ENCODE data around the gene IPO9.
"Not testable (repeated sequence)": the region's sequence is repeated elsewhere in the genome, so short reads cannot be mapped to it uniquely, and the experiment has no call there.

Gene IPO9

DNA sequence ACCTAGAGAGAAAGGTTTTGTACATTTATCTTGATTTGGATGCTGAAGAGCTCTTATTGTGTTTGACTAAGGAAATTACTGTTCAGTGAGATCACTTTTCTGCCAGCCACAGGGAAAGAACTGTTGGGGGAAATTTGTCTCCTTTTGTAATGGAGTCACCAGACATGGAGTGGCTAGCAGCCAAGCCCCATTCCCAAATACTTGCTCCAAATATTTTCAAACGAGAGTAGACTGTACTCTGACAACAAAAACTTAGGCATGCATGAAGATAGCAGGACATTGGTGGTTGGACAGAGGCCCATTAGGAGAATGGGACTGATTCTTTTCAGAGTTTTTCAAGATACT is 21.1 kb downstream of the IPO9 start:
- peak; percentile 14 for DNase-seq

GRCh38 chr1:201851949-201852348 is 23.0 kb downstream of the IPO9 start:
- no peak for DNase-seq

DNA sequence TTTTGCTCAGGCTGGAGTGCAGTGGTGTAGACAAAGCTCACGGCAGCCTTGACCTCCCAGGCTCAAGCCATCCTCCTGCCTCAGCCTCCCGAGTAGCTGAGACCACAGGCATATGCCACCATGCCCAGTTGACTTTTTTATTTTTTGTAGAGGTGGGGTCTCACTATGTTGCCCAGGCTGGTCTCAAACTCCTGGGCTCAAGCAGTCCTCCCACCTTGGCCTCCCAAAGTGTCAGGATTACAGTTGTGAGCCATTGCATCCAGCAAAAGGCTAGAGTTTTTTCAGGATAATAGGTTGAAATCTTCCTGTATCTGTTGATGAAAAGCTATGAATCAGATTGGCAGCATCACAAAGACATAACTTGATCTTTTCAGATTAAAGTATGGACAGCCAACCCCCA is 27.8 kb downstream of the IPO9 start:
- DNase-seq, result not testable (repeated sequence)

- no peak for DNase-seq
Observed at GRCh38 chr1:201859424-201859823, 30.5 kb downstream of the IPO9 start.

DNA sequence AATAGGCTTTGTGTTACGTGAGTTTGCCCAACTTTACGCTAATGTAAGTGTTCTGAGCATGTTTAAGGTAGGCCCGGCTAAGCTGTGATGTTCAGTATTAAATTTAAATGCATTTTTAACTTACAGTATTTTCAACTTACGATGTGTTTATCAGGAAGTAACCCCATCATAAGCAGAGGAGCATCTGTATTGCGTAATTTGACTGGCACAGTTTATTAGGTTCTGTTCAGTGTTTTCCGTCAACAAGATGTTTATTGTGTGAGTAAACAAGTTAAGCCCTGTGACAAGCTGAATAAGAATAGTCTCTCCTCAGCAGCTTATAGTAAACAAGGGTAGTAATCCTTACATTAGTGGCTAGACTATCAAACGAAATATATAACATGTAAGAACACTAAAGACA is 32.5 kb downstream of the IPO9 start:
- DNase-seq, result no peak

DNA sequence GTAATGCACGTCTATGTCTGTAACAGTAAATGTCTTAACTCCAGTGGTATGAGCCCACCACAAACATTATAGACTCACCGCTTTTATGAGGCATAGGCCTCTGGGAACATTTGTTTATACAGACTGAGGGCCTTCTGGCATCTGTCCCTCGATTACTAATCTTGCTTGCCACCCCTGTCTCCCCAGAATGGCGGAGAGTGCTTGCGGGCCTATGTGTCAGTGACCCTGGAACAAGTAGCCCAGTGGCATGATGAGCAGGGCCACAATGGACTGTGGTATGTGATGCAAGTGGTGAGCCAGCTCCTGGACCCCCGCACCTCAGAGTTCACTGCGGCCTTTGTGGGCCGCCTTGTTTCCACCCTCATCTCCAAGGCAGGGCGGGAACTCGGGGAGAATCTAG is 41.4 kb downstream of the IPO9 start:
- DNase-seq, result no peak

- DNase-seq, result no peak
Observed at GRCh38 chr1:201874672-201875071, 45.7 kb downstream of the IPO9 start.

DNA sequence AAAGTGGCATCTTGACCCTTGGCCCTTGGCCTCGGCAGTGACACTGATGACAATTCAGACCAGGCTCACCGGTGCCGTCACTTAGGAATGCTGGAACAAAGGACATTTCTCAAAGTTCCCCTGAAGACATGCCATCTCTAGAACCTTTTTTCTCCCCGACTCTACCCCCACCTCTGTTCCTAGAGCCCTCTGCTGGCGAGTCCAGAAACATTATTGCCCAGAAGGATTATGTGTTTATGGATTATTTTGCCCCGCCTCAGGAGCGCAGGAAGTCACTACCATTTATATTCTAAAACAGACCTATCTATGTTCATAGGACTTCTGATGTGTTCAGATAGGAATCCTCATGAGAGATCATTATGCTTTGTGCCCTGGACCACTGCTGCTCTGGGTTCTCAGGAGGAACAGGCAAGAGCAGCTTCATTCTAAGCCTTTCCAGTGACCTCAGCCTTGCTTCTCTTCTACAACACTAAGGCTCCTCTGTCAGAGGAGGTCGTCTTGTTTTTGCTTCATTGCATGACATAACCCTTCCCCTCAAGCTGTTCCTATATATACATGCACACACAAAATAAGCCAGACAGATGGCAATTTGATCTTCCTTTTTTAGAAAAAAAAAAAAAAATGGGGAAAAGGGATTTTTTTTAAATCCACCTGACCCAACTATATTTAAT is 47.3 kb downstream of the IPO9 start:
- DNase-seq, result no peak

DNA sequence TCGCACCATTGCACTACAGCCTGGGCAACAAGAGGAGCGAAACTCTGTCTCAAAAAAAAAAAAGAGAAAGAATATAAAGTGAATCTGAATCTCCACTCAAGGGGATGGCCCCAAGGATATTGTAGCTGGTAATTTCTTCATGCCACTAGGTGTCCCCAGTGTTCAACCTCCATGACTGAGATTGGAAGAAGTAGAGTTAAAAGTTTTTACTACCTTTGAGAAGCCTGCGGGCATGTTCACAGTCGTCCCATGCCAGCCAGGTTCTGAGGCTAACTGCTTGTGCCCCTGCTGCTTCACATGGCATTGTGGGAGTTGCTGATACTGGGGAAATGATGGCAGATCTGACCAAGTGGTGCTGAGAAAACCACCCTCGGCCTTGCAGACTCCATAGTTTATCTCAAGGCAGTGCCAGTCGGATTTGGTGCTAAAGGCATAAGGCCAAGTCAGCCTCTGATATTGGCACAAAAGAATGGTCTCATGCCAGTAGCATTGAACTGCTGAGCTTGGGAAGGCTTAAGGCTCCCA is 49.0 kb downstream of the IPO9 start:
- no peak for DNase-seq

DNA sequence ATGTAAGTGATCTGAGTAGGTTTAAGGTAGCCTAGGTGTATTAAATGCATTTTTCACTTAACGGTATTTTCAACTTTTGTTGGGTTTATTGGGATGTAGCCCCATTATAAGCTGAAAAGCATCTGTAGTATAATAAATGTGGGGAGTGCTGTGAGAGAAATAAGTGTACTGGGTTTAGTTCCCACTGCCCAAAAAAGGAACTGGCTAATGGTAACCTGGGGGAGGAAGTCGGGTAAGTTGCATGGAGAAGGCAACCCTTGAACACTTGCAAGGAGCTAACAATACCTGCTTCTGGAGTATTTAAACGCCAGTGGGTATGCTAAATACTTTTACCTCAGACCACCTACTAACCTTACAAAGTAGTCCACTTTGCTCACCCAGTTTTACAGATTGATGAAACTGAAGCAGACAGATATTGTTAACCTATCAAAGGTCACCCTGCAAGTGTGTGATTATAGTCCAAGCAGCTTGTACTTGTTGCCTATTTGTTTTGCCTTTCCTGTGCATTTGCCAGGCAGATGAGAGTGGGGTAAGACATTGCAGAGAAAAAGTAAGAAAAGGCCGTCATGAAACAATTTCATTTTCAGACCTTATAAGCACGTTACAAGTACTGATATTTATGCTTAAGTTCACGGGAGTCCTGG is 52.1 kb downstream of the IPO9 start:
- DNase-seq, result no peak

DNA sequence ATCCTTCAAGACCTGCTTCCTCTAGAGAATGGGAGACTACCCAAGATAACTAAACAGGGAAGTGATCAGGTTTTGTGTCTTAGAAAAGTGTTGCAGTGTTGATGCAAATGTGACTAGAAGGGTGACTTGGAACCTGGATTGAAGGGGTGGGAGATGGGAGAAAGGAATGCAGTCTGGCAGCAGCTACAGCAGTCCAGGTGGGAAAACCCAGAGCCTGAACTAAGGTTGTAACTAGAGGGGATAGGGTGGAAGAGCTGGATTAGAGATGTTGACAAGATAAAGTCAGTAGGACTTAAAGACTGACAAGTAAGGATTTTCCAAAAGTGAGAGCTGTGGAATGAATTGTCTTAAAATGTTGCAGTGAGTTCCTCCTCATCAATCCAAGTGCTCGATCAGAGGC is 52.7 kb downstream of the IPO9 start:
- DNase-seq, result no peak

- DNase-seq, result no peak
Observed at GRCh38 chr1:201882665-201883132, 53.7 kb downstream of the IPO9 start.

DNA sequence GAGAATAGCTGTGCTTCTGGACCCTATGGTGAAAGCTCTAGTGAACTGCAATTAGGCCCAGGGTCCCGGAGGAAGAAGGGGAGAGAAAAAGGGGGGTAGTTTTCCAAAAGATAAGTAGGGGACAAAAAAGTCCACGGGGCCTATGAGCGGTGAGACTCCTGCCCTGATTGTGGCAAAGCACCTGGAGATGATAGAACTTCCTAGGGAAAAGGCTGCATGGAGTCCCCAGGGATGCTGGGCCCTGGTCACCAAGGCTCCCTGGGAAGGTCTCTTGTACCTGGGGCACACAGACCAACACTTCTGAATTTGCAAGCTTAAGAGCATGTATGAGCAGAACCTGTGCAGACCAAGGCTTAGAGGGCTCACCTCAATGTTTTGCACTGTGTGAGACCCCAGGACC is 54.3 kb downstream of the IPO9 start:
- no peak for DNase-seq

DNA sequence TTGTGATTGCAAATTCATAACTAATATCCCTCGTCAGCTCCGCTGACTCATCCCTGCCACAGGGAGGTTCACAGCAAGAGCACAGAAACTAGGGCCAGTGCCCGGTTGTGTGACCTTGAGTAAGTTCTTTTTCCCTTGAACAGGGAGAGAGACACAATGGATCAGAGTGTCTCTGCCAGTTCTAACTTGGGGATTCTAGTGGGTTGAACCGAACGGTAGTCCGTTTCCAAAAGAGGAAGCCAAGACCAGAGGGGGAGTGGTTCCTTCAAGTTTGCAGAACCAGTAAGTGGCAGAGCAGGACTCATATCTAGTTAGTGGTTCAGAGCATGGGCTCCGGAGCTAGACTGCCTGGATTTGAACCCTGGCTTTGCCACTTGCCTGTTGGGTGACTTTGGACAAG is 54.8 kb downstream of the IPO9 start:
- no peak for DNase-seq

DNA sequence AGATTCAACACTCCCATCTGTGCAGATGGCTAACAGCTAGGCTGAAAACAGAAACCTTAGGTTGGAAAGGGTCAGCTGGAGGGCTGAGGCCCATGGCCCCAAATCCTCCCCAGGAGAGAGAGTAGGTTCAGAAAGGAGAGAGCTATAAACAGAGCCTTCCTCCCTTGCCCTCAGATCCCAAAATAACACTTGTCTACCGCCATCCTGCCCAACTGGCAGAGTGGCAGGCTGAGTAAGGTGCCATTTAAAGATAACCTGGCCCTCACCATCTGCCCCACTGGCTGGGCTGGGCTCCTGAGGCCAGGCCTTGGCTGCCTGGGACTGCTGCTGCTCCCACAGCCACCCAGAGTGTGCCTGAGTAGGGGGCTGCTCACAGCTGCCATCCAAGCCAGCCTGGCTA is 55.5 kb downstream of the IPO9 start:
- no peak for DNase-seq

- no peak for DNase-seq
Observed at GRCh38 chr1:201885531-201886075, 56.6 kb downstream of the IPO9 start.

GRCh38 chr1:201886103-201886885 is 57.3 kb downstream of the IPO9 start:
- DNase-seq, result no peak

DNA sequence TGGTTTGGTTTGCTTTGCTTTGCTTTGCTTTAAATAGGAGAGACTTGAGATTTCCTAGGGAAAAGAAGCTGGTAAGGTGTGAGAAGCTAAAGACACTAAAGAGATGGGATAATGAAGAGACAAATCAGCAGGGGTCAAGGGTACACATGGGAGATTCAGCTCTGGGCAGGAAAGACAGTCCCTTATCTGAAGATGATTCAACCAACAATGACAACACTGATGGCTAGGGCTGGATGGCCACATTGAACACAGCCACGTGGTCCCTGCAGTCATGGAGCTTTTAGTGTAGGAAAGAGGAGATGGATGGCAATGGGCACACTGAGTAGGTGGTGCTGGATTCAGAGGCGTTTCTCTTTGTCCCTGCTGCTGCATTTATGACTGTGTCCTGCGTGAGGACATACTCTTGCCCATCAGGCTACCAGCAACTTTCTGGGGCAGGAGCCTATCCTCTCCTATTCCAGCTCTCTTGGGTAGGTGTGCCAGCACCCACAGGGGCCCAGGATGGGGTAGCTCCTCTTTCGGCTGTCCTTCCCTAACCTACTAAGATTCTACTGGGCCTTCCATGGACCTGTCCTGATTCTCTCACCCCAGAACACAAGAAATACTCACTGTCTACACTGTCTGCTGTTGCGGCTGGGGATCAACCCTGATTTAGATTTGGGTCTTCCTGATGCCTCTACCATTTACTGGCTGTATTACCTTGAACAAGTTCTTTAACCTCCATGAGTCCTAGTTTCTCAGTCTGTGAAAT is 58.3 kb downstream of the IPO9 start:
- no peak for DNase-seq

DNA sequence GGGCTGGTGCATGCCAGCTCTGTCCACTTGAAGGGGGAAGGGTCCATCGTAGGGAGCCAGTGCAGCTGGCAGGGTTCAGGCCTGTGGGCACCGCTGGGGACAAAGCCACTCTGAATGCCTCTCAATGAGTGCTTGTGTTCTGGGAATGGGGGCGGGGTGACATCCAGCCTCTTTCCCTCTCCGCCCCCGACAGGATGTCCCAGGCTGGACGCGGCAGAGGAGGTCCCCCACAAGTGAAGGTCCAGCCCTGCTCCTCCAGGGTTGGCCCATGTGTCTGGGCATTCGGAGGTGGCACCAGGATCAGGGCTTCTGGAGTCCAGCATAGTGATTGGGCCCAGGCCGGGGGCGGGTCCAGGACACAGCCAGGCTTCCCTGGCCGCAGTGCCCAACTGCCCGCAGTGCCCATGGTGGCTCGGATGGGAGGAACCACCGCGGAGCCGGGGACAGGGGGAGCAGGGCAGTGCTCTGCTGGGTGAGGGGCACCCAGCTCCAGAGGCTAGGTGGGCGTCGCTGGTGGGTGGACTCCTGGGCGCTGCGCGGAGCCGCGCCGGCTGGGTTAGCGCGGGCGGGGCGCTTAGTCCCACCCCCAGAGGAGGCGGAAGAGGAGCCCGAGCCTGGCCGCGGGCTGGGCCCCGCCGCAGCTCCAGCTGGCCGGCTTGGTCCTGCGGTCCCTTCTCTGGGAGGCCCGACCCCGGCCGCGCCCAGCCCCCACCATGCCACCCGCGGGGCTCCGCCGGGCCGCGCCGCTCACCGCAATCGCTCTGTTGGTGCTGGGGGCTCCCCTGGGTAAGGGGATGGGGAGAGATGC is 59.5 kb downstream of the IPO9 start, which contains the start of gene SHISA4:
TSS of gene SHISA4 (plus strand) at position 617 of the 808 bp plus-strand sequence. CDS start at position 714, 97 bp downstream.
- peak; percentile 59 for DNase-seq

DNA sequence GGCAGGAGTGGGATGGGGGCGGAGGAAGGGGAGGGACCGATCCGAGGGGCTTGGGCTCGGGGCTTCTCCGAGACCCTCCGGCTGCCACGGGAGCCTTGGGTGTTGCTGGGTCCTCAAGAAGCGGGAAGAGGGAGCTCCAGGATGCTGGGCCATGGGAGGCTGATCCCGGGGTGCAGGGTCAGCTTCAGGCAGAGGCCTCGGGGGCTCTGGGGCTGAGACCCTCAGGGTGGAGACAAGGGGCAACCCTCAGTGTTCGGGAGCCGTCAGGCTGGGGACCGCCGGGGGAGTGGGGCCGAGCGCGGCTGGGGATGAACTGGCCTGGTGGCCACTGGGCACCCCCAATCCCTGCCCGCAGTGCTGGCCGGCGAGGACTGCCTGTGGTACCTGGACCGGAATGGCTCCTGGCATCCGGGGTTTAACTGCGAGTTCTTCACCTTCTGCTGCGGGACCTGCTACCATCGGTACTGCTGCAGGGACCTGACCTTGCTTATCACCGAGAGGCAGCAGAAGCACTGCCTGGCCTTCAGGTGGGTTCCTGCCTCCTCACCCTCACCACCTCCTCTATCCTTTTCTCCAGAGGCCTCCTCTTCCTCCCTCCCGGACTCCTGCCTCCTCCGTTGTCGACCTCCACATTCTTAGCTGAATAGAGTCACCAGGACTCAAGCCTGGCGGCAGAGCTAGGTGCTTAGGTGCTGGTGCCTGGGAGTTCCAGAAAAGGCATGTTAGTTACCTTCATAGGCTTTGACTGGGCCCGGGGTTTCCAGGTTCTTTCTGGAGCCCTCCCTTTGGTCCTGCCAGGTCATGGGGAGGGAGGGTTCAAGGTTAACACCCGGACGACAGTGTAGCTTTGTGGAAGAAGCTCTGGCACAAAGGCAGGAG is 60.4 kb downstream of the IPO9 start:
- DNase-seq, result no peak

GRCh38 chr1:201890223-201890622 is 61.3 kb downstream of the IPO9 start:
- no peak for DNase-seq
